ENCODE measurements around the gene TOMM70.

Gene TOMM70

DNA sequence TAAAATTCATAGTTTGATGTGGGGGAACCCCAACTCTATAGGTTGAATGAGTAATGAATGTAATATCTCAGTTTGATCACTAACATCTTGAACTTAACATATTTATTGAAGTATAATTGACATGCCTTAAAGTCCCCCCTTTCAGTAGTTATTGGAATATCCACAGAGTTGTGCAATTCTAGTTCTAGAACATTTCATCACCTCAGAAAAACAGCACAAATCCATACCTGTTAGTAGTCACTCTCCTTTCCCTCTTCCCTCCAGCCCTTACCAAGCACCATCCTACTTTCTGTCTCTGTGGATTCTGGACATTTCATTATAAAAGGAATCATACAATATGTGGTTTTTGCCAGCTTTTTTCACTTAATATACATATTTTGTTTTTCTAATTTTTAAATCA lies 75.1 kb downstream of the TOMM70 start:
- no peak for DNase-seq (ENCODE audit: low read depth in 2 of 2)

DNA sequence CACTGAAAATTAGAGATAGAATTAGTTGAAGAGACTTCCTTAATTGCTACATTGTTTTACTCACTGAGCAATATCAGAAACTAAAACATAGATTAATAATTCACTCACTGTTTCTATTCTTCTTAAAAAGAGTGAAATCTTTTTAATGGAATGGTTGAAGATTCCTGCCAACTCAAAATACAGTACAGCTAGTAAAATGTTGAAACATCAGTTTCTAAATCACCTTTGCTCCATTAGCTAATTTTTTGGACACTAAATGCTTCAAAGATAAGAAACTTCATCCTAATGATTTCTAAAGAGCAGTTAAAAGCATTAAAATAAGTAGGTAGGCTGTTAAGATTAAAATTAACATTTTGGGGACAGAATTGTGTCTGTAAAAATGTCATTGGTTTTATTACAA lies 76.8 kb downstream of the TOMM70 start:
- DNase-seq (ENCODE audit: low read depth in 2 of 2), result no peak

DNA sequence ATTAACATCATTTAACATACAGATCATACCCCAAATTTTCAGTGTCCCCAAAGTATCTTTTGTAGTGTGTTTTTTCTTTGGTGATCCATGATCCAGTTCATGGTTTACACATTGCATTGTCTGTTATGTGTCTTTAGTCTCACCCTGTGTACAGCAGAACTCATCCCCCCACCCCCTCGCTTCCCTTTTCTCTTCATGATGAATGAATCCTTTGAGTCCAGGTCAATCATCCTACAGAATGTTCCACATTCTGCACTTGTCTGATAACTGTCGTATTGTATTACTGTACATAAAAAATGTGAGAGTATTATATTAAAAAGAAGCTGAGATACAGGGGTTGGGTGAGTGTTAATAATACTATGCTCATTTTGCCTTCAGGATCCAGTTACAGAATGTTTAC lies 80.9 kb downstream of the TOMM70 start:
- no peak for DNase-seq (ENCODE audit: low read depth in 2 of 2)

DNA sequence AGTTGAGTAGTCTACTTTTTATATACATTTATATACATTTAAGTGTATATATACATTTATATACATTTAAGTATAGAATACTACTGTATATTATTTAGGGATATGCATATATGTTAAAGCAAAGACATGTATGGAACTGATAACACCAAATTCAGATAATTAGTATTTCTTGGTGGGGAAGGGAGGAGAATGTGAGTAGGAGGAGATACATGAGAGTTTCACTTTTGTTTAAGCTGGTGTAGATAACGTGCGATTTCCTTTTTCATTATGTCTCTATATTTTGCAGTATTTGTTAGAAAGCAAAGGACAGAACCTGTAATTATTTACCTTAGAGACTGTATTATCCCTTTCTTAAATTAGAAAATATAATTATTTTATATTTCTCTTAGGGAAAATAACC lies 83.0 kb downstream of the TOMM70 start:
- no peak for DNase-seq (ENCODE audit: low read depth in 2 of 2)

DNA sequence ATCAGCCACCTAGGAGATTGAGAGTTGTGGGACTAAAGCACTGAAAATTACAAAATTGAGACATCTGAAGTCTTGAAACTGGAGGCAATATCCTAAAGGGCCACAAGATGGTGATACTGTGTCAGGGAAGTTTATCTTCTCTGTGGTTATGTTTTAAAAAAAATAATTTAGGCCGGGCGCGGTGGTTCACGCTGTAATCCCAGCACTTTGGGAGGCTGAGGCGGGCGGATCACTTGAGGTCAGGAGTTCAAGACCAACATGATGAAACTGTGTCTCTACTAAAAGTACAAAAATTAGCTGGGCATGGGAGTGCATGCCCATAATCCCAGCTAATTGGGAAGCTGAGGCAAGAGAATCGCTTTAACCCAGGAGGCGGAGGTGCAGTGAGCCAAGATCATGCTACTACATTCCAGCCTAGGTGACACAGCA lies 84.2 kb downstream of the TOMM70 start:
- peak in 1 of 2 donors; percentile 3 for DNase-seq (ENCODE audit: low read depth in 2 of 2)

Measured in stimulated activated CD8-positive, alpha-beta memory T cell treated with anti-CD3 and anti-CD28 coated beads, Interleukin-15, amount 100 ng/mL, for 48 hours (primary cell).